NCI-H82 (cell line): ENCODE data around the gene TMEM131.
"Not testable (repeated sequence)": the region's sequence is repeated elsewhere in the genome, so short reads cannot be mapped to it uniquely, and the experiment has no call there.

Experiments
- DNase-seq: peaks from one replicate; lab custom pipeline; 2025; lab: John Stamatoyannopoulos, UW

TMEM131 gene

DNA sequence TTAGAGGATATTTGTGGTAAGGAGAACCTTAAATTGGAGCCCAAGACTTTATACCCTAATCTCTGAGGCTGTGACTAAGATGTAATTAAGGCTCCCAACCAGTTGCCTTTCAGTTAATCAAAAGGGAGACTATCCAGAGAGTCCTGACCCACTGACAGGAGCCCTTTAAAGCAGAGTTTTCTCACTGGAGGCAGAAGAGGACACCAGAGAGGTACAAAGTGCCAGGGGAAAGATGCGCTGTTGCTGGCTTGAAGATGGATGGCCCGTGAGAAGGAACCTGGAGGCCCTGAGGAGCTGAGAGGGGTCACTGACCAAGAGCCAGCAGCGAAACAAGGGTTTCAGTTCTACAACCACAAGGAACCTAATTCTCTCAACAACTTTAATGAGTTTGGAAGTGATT, 137.3 kb downstream of the TMEM131 start:
- peak; percentile 15 for DNase-seq

DNA sequence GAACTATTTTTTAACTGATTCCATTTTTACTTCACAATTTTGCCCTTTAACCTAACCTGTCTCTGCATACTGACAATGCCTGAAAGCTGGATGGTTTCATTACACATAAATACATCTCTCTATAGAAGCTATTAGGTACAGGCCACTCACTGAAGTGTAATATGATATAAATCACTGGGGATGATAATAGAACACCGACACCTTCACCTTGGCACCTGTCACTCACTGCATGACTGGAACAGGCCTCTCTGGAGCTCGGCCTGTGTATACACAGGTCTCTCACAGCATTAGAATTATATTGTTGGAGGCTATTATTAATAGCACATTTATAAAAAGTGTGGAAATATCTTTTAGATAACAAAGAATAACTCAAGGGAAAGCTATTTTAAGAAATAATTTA, 138.2 kb downstream of the TMEM131 start:
- DNase-seq, result no peak

DNA sequence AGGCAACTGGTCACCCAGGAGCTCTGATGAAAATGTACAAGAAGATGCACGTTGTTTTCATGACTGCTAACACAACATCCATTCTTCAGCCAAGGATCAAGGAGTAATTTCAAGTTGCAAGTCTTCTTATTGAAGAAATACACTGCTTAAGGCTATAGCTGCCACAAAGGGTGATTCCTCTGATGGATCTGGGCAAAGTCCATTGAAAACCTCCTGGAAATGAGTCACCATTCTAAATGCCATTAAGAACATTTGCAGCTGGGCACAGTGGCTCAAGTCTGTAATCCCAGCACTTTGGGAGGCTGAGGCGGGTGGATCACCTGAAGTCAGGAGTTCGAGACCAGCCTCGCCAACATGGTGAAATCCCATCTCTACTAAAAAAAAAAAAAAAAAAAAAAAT, 142.7 kb downstream of the TMEM131 start:
- DNase-seq, result not testable (repeated sequence)

DNA sequence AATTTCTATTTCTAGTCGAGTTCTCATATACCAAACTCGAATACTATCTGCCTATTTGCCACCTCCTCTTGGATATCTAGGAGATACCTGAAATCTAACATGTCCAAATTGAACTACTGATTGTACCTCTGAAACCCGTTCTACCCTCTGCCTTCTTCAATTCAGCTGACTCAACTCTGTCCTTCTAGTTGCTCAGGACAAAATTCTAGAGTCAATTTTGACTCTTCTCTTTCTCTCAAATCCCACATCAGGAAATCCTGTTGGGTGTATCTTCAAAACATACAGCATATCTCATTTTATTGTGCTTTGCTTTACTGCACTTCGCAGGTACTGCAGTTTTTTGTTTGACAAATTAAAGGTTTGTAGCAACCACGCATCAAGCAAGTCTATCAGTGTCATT, 144.6 kb downstream of the TMEM131 start:
- DNase-seq, result no peak

DNA sequence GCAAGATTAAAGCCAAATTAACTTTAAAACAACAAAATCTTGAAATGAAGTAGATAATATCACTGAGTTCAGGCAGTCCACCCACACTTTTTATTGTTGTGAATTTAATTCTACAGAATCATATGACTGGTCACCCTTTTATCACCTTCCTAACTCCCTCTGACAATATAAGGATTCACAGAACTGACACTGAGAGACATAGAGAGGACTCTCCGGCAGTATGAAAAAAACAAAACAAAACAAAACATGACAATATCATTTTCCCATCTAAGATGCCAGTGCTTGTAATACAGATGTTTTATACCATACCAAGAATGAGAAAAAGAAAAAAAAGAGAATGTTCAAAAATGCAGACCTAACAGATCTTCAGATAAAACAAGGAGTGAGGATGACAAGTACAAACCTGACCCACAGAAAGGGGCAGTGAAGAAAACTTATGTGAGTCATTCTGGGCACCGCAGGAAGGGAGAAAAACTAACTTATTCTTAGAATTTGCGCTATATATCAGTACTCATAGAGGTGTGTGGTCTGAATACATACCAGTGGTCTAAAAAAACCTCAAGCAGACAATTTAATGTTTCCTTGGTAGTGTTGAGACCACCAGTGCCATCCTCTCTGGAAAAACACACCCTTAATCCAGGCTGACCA, 145.7 kb downstream of the TMEM131 start:
- DNase-seq, result no peak

DNA sequence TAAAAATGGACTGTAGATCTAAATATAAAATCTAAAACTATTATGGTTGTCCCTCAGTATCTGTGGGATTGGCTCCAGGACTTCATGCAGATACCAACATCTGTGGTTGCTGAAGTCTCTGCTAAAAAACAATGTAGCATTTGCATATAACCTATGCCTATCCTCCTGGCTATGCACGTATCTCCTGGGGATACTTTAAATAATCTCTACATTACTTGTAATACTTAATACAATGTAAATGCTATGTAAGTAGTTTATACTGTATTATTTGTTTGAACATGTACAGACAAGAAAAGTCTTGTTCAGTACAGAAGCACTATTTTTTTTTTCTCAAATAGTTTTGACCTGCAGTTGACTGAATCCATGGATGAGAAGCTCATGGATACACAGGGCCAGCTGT, 147.4 kb downstream of the TMEM131 start:
- no peak for DNase-seq

DNA sequence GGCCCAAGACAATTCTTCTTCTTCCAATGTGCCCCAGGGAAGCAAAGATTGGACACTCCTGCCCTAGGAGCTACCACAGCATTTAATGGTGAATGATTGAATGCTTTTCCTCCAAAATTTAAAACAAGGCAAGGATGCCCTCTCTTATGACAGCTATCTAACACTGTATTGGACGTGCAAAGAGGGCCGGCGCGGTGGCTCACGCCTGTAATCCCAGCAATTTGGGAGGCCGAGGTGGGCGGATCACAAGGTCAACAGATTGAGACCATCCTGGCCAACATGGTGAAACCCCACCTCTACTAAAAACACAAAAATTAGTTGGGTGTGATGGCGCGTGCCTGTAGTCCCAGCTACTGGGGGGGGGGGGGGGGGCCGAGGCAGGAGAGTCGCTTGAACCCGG, 149.0 kb downstream of the TMEM131 start:
- DNase-seq, result not testable (repeated sequence)

DNA sequence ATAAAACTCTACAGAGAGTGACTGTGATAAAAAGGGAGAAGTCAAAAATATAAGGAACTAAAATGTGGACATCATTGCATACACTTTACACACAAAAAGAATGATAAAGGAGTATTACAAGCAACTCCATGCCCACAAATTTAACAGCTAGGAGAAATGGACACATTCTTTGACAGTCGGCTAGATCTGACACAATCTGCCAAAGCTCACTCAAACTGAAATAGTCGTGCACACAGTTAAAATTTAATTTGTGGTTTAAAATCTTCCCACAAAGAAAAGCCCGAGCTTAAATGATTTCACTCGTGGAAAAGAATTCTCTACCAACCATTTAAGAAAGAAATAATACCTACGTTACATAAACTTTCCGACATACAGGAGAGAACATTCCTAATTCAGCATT, 149.9 kb downstream of the TMEM131 start:
- no peak for DNase-seq

DNA sequence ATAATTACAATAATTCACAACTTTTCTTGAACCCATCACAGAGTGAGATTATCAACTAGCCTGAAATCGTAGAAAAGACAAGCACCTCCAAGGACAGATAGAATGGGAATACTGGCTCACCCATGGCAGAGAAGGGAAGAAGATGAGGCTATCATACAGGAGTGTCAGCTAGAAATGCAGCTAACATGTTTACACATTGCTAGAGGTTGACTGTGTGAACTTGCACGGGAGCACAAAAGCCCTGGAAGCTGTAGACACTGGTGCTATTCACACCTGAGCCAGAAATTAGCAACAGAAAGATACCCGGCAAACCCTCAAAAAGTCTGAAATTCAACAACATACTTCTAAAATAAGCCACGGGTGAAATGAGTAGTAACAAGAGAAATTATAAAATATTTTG, 150.6 kb downstream of the TMEM131 start:
- DNase-seq, result no peak

DNA sequence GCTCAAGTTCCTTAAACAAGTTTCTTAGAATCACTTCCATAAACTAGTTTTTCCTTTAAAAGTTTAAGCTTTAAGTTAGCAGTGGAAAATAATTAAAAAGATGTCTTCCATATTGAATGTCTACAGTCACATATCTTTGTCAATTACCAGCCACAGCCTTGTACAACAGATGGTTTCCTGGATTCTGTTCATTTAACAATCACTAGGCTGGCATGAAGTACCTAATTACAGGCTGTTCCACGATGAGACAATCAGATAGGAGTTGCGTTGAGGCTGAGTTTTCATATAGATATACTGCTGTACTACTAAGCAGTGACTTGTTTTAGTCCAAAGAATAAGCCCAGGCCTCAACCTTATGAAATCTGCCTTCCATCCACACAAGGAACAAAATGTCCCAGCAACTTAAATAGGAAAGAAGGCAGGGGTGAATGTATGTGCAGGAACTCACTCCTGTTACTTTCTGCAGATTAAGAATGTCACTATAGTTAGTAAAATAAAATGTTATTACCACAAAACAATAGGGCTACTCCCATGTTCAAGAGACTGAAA, 151.4 kb downstream of the TMEM131 start:
- DNase-seq, result peak; percentile 57

DNA sequence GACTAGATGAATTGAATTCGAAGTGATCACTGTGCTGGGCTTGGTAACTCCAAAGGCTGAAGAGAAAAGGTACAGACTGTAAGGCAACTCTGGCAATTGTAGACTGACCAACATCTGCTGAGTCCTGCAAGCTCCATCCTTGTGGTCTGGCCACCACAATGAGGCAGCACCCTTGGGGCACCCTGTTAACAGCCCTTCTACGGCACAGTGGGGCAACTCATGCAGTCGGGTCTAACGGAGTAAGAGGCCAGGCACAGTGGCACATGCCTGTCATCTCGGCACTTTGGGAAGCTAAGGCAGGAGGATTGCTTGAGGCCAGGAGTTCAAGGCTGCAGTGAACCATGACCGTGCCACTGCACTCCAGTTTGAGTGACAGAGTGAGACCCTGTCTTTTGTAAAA, 155.6 kb downstream of the TMEM131 start:
- no peak for DNase-seq

DNA sequence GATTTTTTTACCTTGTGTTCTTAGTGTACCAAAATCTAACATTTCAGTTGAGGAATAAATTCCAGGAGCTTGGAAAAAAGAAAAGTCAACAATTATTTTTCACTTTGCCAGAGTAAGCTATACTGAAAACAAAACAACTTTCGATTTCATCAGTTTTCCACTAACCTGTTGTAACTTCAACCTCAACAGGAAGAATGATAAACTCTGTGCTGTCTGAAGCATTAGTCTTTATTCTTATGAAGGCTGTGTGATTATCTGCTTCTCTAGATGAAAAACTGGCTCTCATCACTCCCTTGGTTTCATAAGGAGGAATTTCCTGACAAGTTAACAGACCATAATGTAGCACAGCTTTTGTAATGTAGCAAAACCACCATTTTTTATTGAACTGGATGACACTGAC, 161.1 kb downstream of the TMEM131 start:
- DNase-seq, result no peak

DNA sequence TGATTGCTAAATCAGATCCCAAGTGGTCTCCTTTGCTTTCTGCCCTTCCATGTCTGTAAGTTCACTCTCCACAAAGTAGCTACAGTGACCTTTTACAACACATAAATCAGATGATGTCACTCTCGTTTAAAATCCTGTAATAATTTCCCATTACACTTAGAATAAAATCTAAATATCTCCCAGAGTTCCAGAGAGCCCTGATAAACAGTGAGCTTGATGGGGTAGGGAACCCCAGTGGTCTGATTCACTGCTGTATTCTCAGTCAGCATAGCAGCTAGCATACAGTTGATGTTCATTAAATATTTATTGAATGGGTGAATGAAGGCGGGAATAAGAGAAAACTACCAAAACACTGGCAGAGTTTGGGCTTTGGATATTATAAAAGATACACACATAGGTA, 164.6 kb downstream of the TMEM131 start:
- DNase-seq, result no peak

DNA sequence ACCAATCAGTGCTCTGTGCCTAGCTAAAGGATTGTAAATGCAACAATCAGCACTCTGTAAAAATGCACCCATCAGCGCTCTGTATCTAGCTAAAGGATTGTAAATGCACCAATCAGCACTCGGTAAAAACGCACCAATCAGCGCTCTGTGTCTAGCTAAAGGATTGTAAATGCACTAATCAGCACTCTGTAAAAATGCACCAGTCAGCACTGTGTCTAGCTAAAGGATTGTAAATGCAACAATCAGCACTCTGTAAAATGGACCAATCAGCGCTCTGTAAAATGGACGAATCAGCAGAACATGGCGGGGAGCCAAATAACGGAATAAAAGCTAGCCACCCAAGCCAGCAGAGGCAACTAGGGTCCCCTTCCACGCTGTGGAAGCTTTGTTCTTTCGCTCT, 166.5 kb downstream of the TMEM131 start:
- DNase-seq, result not testable (repeated sequence)

DNA sequence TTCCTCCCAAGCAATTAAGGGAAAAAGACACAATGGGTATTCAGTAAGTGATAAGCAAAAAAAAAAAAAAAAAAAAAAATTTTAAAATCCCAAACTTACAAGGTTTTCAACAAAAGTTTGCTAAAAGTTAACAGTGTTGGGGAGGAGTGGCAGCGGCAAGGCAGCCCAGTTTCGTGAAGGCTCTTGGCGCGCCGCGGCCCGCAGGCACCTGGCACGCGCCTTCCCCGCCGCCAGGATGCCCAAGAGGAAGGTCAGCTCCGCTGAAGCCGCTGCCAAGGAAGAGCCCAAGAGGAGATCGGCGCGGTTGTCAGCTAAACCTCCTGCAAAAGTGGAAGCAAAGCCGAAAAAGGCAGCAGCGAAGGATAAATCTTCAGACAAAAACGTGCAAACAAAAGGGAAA, 168.7 kb downstream of the TMEM131 start:
- not testable (repeated sequence) for DNase-seq

DNA sequence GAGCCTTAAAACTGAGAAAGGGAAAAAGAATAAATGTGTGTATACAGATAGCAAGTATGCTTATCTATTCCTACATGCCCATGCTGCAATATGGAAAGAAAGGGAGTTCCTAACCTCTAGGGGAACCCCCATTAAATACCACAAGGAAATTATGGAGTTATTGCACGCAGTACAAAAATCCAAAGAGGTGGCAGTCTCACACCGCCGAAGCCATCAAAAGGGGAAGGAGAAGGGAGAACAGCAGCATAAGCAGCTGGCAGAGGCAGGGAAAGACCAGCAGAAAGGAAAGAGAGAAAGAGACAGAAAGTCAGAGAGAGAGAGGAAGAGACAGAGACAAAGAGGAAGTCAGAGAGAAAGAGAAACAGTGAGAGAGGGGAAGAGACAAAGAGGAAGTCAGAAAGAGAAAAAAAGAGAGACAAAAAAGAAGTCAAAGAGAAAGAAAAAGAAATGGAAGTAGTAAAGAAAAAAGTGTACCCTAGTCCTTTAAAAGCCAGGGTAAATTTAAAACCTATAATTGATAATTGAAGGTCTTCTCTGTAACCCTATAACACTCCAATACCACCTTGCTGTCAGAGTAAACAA, 169.4 kb downstream of the TMEM131 start:
- DNase-seq, result not testable (repeated sequence)

DNA sequence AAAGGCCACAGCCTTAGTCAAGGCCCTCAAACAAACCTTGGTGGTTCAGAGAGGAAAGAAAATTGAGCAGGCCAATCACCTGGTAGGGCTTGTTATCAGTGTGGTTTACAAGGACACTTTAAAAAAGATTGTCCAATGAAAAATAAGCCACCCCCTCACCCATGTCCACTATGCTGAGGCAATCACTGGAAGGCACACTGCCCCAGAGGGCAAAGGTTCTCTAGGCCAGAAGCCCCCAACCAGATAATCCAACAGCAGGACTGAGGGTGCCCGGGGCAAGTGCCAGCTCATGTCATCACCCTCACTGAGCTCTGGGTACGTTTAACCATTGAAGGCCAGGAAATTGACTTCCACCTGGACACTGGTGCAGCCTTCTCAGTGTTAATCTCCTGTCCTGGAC, 171.7 kb downstream of the TMEM131 start:
- not testable (repeated sequence) for DNase-seq

DNA sequence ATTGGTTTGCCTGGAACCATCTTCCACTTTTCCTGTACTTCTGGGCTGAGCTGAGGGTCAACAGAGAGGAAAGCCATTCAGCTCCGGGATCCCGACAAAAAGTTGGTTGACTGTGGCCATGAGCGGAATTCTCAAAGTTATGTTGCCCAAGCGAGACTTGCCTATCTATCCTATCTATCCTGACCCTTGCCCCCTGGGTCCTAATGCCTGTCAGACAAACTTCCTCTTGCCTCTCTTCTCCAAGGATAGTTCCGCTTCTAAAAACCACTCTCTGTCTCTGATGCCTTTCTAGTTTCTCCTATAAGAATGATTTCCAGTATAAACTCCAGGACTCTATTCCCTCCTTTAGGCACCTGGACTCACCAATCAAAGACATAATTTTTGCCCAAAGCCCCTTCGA, 173.9 kb downstream of the TMEM131 start:
- DNase-seq, result not testable (repeated sequence)

DNA sequence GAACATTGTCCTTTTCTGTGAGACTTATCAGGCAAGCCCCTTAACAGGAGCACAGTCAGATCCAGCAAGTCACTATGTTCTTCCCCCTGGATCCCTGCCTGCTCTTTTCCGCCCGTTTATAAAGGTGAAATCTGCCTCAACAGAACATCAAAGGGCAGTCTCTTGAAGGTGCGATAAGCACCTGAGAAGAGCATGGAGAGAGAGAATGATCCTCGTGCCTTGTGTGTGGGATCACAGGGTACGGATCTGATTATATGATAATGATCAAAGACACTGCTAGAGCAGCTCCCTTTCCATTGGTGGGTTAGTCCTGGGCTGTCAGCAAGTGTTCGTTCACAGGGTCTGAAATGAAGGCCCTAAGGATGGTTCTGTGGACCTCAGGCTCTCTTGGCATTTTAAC, 176.0 kb downstream of the TMEM131 start:
- no peak for DNase-seq

DNA sequence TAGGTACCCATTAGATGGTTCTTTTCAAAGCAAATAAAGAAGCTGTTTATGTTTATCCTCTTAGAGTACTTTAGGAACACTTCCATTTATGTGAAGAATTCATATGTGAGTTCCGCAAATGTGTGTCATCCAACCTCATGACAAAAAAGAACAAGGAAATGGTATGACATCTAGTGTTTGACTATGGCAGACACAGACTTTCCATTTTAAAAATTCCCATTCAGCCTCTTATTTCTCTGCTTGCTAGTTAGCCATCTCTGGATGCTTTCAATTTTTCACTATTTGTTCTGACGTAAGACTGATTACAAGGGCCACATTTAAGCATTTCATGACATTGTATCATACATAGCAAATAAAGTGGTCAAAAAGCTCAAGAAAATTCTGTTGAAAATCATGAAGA, 179.3 kb downstream of the TMEM131 start:
- no peak for DNase-seq

DNA sequence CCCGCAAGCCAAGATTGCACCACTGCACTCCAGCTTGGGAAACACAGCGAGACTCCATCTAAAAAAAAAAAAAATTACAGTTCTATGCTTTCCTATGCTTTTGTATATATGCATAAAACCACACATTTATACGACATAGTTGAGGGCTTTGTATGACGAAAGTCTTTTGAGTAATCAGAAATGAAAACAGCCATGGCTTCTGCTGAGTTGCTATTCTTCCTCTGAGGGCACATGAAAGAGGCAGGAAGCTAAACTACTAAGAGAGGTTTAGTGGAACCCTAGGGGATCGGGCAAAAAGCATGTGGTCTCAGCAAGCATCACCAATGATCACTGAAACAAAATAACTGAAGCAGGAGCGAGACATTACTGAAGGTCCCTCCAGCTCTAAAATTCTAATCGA, 182.8 kb downstream of the TMEM131 start:
- DNase-seq, result no peak

DNA sequence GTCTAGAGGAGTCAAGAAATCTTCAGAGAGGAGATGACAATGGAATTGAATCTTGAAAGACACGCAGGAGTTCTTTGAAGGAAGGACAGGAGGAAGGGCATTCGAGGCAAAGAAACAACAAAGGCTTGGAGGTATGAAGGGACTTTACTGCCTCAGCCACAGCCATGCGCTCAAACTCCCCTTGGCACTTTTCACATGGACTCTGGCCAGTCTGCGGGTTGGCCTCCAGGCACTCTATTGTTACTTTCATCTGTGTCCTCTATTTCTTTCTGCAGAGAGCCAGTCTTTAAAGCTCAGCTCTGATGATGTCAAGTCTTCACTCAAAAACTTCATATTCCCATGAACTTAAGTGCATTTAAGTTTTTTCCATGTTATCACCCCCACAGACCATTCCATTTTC, 186.9 kb downstream of the TMEM131 start:
- no peak for DNase-seq

DNA sequence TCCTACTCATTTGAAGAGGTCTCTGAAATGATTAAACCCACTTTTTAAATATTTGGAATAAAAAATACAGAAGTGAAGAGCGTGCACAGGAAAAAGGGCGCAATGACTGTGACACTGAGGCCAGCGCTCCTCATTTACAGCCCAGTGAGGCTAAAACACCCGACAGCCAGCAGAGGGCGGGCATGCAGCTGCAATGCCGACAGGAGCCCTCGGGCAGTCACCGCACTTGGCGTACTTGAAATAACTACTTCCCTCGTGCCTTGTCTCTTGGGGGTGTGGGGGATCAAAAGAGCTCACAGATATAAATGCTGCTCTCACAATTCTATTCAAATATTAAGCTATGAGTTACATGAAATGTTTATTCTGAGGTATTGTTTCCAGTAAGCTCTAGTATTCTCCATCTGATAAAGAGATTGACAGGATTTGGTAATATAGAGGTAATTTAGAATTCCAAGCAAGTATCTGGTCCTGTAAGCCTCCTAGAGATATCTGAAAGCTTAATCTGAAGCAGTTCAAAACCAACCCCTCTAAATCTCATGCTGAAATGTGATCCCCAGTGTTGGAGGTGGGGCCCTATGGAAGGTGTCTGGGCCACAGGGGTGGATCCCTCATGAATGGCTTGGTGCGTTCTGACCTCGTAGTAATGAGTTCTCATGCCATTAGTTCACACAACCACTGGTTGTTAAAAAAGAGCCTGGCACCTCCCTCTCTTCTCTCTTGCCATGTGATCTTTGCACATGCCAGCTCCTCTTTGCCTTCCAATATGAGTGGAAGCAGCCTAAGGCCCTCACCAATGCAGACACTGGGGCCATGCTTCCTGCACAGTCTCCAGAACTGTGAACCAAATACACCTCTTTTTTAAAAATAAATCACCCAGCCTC, 188.8 kb downstream of the TMEM131 start:
- DNase-seq, result peak; percentile 88
